ENCODE measurements around the gene FAM193B.

Gene FAM193B

DNA sequence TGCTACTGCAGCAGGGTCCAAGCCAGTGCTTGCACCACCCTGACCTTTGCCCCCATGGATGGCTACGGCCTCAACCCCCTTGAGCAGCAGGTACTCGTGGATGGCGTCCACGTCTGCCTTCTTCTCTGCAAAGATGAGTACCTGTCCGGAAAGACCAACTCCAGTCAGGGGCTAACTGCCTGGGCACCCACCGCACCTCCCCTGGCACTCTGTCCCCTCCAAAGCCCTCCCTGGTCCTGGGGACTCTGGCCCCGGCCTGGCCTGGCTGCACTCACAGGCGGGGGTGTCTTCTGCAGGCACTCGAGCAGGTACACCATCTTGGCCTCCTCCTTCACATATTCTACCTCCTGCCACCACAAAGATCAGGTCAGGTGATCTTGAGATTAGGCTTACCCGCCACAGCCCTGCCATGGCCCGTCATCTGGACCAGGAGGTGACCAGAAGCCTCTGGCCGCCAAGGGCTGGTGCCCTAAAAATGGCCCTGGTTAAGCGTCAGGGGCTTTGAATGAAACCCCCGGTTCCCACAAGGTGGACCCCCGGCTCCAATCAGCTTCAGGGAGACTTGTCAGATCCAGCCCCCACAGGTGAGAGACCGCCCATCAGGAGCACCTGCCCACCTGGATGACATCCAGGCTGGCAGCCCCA lies 41.5 kb downstream of the FAM193B start:
- Histone ChIP-seq H3K27ac (ENCODE audit: low read depth, low read length) (no peak overlapping the region), H3K9me3 (ENCODE audit: insufficient read depth, low read length) (no peaks in the 10 kb centered on the region)

DNA sequence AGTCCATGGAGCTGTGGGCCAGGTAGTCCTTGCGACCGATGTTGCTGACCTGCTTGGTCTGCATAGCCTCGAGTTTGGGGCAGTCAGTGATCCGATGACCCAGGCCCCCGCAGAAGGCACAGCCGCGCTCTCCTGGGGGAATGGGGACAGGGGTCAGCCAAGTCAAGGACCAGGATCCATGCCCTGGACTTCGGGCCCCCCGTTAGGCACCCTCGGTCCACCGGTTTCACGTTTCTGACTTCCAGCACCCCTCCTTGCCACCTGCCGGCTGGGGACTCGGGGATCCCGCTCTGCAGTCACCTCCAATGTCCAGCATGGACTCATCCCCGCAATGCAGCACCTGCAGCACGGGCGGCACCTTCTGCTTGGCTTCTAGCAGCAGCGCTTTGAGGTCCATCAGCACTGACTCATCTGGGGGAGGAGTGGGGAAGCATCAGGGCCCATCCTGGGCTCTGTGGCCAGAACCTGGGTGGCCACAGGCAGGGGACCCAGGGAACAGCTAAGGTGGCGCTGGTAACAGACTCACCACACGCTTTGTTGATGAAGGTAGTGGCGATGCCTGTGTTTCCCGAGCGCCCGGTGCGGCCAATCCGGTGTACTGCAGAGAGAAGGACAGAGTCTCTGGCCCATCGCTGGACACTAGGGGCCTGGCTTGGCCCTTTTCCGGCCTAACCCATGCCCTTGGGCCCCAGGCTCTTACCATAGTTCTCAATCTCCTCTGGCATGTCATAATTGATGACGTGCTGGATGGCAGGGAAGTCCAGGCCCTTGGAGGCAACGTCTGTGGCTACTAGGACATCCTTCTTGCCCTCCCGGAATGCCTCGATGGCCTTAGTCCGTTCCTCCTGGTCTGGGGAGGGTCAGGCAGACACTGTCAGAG lies 42.3 kb downstream of the FAM193B start:
- no peak overlapping the region for H3K9ac ChIP-seq (ENCODE audit: low read length)

More for the DNA sequence above, 41.5 kb downstream of the FAM193B start:
- Histone ChIP-seq H3K9me2 (replicated peaks; ENCODE audit: insufficient read depth, low read length) (no peaks in the 10 kb centered on the region), H3K4me2 (ENCODE audit: low read depth, low read length, poor library complexity, severe bottlenecking) (no peak overlapping the region), H3F3A (ENCODE audit: insufficient read depth) (peaks cover 24% of the 10 kb centered on the region), H2AFZ (ENCODE audit: low read depth, low read length, severe bottlenecking) (no peak overlapping the region), H3K27me3 (ENCODE audit: low read length) (no peaks in the 10 kb centered on the region), H4K20me1 (ENCODE audit: low read depth, low read length) (no peaks in the 10 kb centered on the region), H3K4me3 (ENCODE audit: insufficient read depth, low read length, poor library complexity, severe bottlenecking) (no peak overlapping the region), H3K36me3 (ENCODE audit: low read length) (peaks cover 5% of the 10 kb centered on the region; the same call in 1 of the 2 replicates), H3K9ac (ENCODE audit: low read length) (no peak overlapping the region), H3K79me2 (ENCODE audit: insufficient read depth, low read length) (peaks cover 36% of the 10 kb centered on the region)
- TF ChIP-seq EZH2phosphoT487 (conservative IDR thresholded peaks at IDR 0.05; ENCODE audit: low read length) (no peak), CTCF (IDR thresholded peaks at IDR 0.05; ENCODE audit: insufficient read depth, low read length, poor library complexity, severe bottlenecking) (no peak)

GRCh38 chr5:177511181-177511580 lies 43.2 kb downstream of the FAM193B start:
- peak overlapping the region; percentile 88 for H3K9ac ChIP-seq (ENCODE audit: low read length)

More for the DNA sequence above, 42.3 kb downstream of the FAM193B start:
- Histone ChIP-seq H3K27ac (ENCODE audit: low read depth, low read length) (peak overlapping the region; percentile 95), H3K4me3 (ENCODE audit: insufficient read depth, low read length, poor library complexity, severe bottlenecking) (no peak overlapping the region), H4K20me1 (ENCODE audit: low read depth, low read length) (no peaks in the 10 kb centered on the region), H3F3A (ENCODE audit: insufficient read depth) (peaks cover 33% of the 10 kb centered on the region), H3K27me3 (ENCODE audit: low read length) (no peaks in the 10 kb centered on the region), H3K9me3 (ENCODE audit: insufficient read depth, low read length) (no peaks in the 10 kb centered on the region), H3K79me2 (ENCODE audit: insufficient read depth, low read length) (peaks cover 42% of the 10 kb centered on the region), H2AFZ (ENCODE audit: low read depth, low read length, severe bottlenecking) (no peak overlapping the region), H3K9me2 (replicated peaks; ENCODE audit: insufficient read depth, low read length) (no peaks in the 10 kb centered on the region), H3K36me3 (ENCODE audit: low read length) (peaks cover 11% of the 10 kb centered on the region), H3K4me2 (ENCODE audit: low read depth, low read length, poor library complexity, severe bottlenecking) (no peak overlapping the region)
- TF ChIP-seq EZH2phosphoT487 (conservative IDR thresholded peaks at IDR 0.05; ENCODE audit: low read length): no peak
- no peak for TF ChIP-seq CTCF (IDR thresholded peaks at IDR 0.05; ENCODE audit: insufficient read depth, low read length, poor library complexity, severe bottlenecking)

More at GRCh38 chr5:177511181-177511580, 43.2 kb downstream of the FAM193B start:
- Histone ChIP-seq H3K27me3 (ENCODE audit: low read length) (no peaks in the 10 kb centered on the region), H4K20me1 (ENCODE audit: low read depth, low read length) (no peaks in the 10 kb centered on the region), H3K27ac (ENCODE audit: low read depth, low read length) (peak overlapping the region; percentile 95), H3K9me2 (replicated peaks; ENCODE audit: insufficient read depth, low read length) (no peaks in the 10 kb centered on the region), H3K36me3 (ENCODE audit: low read length) (peaks cover 11% of the 10 kb centered on the region), H3K79me2 (ENCODE audit: insufficient read depth, low read length) (peaks cover 37% of the 10 kb centered on the region), H2AFZ (ENCODE audit: low read depth, low read length, severe bottlenecking) (no peak overlapping the region), H3K4me3 (ENCODE audit: insufficient read depth, low read length, poor library complexity, severe bottlenecking) (no peak overlapping the region), H3F3A (ENCODE audit: insufficient read depth) (peaks cover 35% of the 10 kb centered on the region), H3K4me2 (ENCODE audit: low read depth, low read length, poor library complexity, severe bottlenecking) (peak overlapping the region; percentile 92), H3K9me3 (ENCODE audit: insufficient read depth, low read length) (no peaks in the 10 kb centered on the region)
- no peak for TF ChIP-seq EZH2phosphoT487 (conservative IDR thresholded peaks at IDR 0.05; ENCODE audit: low read length)
- no peak for TF ChIP-seq CTCF (IDR thresholded peaks at IDR 0.05; ENCODE audit: insufficient read depth, low read length, poor library complexity, severe bottlenecking)
